Right cardiac atrium (tissue), 5 donors: ENCODE measurements around the gene NFATC3. TPM values are rescaled to one million over a fixed set of nuclear protein-coding genes. Genes with fewer than 3 reads are reported as not detected.
A peak's percentile ranks its signal among the peaks of the same experiment; 100 is the strongest.

Experiments
- ATAC-seq, 2 donors: fragments of 200-7000 bp; cut with Tn5 transposase; one replicate each; pipeline versions ENCODE4 v1.8.0 to v1.9.1; 2020; ENCODE audit warnings: moderate library complexity in 2 of 2, mild to moderate bottlenecking in 1 of 2
- DNase-seq, 3 donors: peaks; one replicate each; pipeline ENCODE4 v3.0.0-alpha.2; 2020
- H3K27ac ChIP-seq: one replicate; pipeline ENCODE4 v1.5.1; 2013; ENCODE audit warnings: mild to moderate bottlenecking, low read length, control low read depth, moderate library complexity
- H3K27me3 ChIP-seq: one replicate; pipeline ENCODE4 v1.6.1; 2013; ENCODE audit not compliant: control insufficient read depth, insufficient read depth
- H3K4me1 ChIP-seq: one replicate; pipeline ENCODE4 v1.6.1; 2013; ENCODE audit warnings: low read length; ENCODE audit not compliant: control insufficient read depth, insufficient read depth
- H3K4me3 ChIP-seq: one replicate; pipeline ENCODE4 v1.5.1; 2013; ENCODE audit warnings: low read length, control low read depth
- H3K9me3 ChIP-seq: one replicate; pipeline ENCODE4 v1.6.1; 2013; ENCODE audit warnings: low read length; ENCODE audit not compliant: control insufficient read depth
- WGBS: extraction: QIAGEN DNeasy Blood & Tissue Kit; methylation state at CpG from one replicate; pipeline ENCODE4 v1.1.7; 2013; 5-methylcytosine and 5-hydroxymethylcytosine counted together
- intact Hi-C, 4 donors: fragments of 100-400 bp; cut with DNase I; formaldehyde crosslinking; loops; one replicate each; pipeline versions ENCODE4 v1.11.0 to v1.14.0; 2022 to 2023
- polyA plus RNA-seq: library from polyadenylated mRNA; stranded (reverse); fragments of 200-250 nt; gene quantifications from one replicate; pipeline ENCODE4 v1.2.3, GENCODE V29; 2013
- total RNA-seq, 4 donors: library from RNA; stranded (reverse); fragmentation: NEBNext Ultra II Directional; extraction: Animal tissue kit (Norgen Biotek cat#: 25700); gene quantifications; one replicate each; pipeline ENCODE4 v1.2.1, GENCODE V29; 2021
- donor health status: healthy with polysubstance abuse.
- donor health status: DM: no; HTN: yes; CAD: no.
- donor health status: DM: no; HTN: no; CAD: no.
- donor health status: DM: no; HTN: yes; CAD: no; lungs with severe emphysema.
- donor health status: DM: yes; HTN: yes; CAD: no.

The NFATC3 gene
- total and polyA plus RNA-seq, 5 donors, result 8.1 to 34.7 (median 33.3) TPM

DNA sequence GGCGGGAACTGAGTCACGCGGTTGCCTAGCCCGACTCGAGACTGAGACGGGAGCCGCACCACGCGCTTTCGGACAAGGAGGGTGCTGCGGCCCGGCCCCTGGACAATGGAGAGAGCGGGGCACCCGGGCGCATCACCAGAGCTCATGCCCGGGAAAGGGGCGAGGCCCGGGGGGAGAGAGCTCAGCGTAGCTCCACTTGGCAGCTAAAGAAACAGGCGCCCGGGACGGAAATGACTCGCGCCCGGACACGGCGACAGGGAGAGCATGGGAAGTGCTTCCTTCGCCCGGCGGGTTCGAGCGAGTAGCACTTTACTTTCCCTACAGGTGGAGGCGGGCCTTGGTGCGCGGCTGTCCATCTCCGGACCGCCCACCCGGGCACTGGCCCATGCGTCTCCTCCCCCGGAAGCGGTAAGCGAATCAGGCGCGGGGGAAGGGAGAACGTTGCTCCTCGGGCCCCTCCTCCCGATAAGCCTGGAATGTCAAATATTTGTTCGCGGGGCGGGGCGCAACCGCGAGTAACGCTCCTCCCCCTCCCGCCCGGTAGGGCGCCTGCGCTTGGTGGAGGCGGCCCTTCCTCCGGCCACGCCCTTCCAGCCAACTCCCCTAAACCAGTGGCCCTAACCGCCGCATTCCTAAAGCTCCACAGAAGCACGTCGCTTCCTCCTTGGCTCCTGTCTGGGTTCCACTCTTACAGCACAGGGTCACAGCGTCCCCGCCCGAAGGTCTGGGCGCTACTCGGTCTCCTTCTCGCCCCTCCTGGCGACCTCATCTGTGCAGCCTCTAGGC lies 152.3 kb downstream of the NFATC3 start:
- H3K9me3 ChIP-seq, result no peaks in the 10 kb centered on the region
- intact Hi-C loops, result loop anchor here in 1 of 4 donors (10.0 kb wide), 1 partner anchor 243 kb away; the partner anchor contains the start of gene DPEP2
- ATAC-seq, result peak; percentile 91 to 93
- peak overlapping the region; percentile 67 for H3K4me3 ChIP-seq
- no peaks in the 10 kb centered on the region for H3K4me1 ChIP-seq
- H3K27me3 ChIP-seq, result no peaks in the 10 kb centered on the region
- WGBS, result under 1% methylated on average over 72 of the region's 72 CpGs
- DNase-seq, result peak; percentile 98 to 99 (median 99)
- H3K27ac ChIP-seq, result peak overlapping the region; percentile 50

DNA sequence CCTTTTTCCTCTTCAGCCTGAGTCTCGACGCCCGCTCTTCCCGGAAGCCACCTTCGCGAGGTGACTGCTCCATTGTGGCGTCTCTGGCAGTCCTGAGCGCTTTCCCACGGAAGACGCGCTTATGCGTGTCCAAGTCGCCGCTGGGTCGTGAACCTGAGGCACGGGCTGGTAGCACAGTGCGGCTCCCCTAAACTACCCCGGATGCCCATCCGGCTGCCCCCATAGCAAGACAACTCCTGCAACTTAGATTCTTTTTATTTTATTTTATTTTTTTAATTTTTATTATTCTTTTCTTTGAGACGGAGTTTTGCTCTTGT lies 152.8 kb downstream of the NFATC3 start:
- Histone ChIP-seq H3K4me3 (peak overlapping the region; percentile 6), H3K9me3 (no peaks in the 10 kb centered on the region), H3K27me3 (no peaks in the 10 kb centered on the region), H3K4me1 (no peaks in the 10 kb centered on the region), H3K27ac (peak overlapping the region; percentile 50)
- no peak for DNase-seq
- WGBS, result 18% methylated on average over 20 of the region's 20 CpGs
- no peak for ATAC-seq
- intact Hi-C loops, result loop anchor here in 1 of 4 donors (10.0 kb wide), 1 partner anchor 243 kb away; the partner anchor contains the start of gene DPEP2

DNA sequence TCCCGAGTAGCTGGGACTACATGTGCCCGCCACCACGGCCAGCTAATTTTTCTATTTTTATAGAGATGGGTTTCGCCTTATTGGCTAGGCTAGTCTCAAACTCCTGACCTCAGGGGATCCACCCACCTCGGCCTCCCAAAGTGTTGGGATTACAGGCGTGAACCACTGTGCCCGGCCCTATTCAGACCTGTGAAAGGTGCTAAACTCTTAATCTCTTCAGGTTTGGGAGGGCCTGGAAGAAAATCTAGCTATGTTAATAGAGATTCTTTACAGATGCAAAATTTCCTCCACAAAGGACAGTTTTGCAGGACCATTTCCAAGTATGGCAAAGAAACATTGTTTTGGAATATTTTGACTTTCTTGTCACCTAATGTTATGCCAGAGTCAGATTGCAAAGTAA lies 156.9 kb downstream of the NFATC3 start:
- peaks cover 11% of the 10 kb centered on the region for H3K4me1 ChIP-seq
- ATAC-seq, result no peak
- WGBS, result 83% methylated on average over 7 of the region's 7 CpGs
- no peaks in the 10 kb centered on the region for H3K9me3 ChIP-seq
- no peak overlapping the region for H3K4me3 ChIP-seq
- H3K27me3 ChIP-seq, result no peaks in the 10 kb centered on the region
- no peak overlapping the region for H3K27ac ChIP-seq
- DNase-seq, result no peak
- intact Hi-C loops, result loop anchor here in 3 of 4 donors (5.0 to 10.0 kb wide), 2 partner anchors 85 to 273 kb away; no protein-coding TSS in a partner anchor

- DNase-seq (peak in 2 of 3 donors; percentile 31 to 34), ATAC-seq (no peak)
- no peaks in the 10 kb centered on the region for H3K9me3 ChIP-seq
- no peak overlapping the region for H3K27ac ChIP-seq
- H3K4me3 ChIP-seq, result no peak overlapping the region
- WGBS, result 79% methylated on average over 9 of the region's 9 CpGs
- H3K27me3 ChIP-seq, result no peaks in the 10 kb centered on the region
- intact Hi-C loops, result loop anchor here in 3 of 4 donors (5.0 to 10.0 kb wide), 2 partner anchors 84 to 272 kb away; no protein-coding TSS in a partner anchor
- peaks cover 19% of the 10 kb centered on the region for H3K4me1 ChIP-seq
These were observed 158.0 kb downstream of the NFATC3 start for GRCh38 chr16:68242926-68243858.

GRCh38 chr16:68244481-68244902 lies 159.3 kb downstream of the NFATC3 start:
- H3K4me3 ChIP-seq, result peak overlapping the region; percentile 68
- 8% methylated on average over 20 of the region's 20 CpGs for WGBS
- DNase-seq (peak in 1 of 3 donors; percentile 54), ATAC-seq (no peak)
- intact Hi-C loops, result loop anchor here in 3 of 4 donors (5.0 to 10.0 kb wide), 2 partner anchors 83 to 270 kb away; no protein-coding TSS in a partner anchor
- H3K27ac ChIP-seq, result no peak overlapping the region
- no peaks in the 10 kb centered on the region for H3K27me3 ChIP-seq
- peaks cover 19% of the 10 kb centered on the region for H3K4me1 ChIP-seq
- H3K9me3 ChIP-seq, result no peaks in the 10 kb centered on the region

- DNase-seq (peak; percentile 97 to 99 (median 99)), ATAC-seq (peak; percentile 97)
- Histone ChIP-seq H3K4me3 (peak within 1 kb of the TSS; percentile 68), H3K9me3 (no peaks in the 10 kb centered on the region), H3K27ac (peak within 1 kb of the TSS; percentile 67), H3K27me3 (no peaks in the 10 kb centered on the region), H3K4me1 (peaks cover 19% of the 10 kb centered on the region)
- intact Hi-C loops, result loop anchor here in 3 of 4 donors (5.0 to 10.0 kb wide), 2 partner anchors 82 to 270 kb away; no protein-coding TSS in a partner anchor
- whole genome bisulfite sequencing, result under 1% methylated on average over 75 of the region's 75 CpGs
These were observed 160.0 kb downstream of the NFATC3 start, which contains the start of gene PLA2G15 for GRCh38 chr16:68244903-68245853. Gene PLA2G15 (plus strand): TSS chr16:68245373. CDS start chr16:68245427, 54 bp downstream.

DNA sequence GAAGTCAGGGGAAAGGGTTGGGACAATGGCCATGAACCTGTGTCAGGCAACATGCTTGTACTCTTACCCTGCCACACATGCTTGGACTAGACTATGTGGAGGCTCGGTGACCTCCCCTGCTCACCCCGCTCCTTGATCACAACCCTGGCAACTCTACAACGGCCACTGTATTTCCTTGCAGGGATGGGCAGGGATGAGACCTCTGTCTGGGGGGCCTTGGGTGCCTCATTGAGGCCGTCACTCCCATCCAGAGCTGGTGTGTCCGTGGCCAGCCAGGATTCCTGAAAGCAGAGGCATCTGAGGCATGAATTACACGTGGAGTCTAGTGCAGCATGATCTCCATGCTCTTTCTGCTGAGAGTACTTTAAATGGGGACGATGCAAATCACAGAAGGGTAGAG lies 161.0 kb downstream of the NFATC3 start:
- Histone ChIP-seq H3K4me1 (peaks cover 19% of the 10 kb centered on the region), H3K27ac (peak overlapping the region; percentile 67), H3K4me3 (peak overlapping the region; percentile 68), H3K9me3 (no peaks in the 10 kb centered on the region), H3K27me3 (no peaks in the 10 kb centered on the region)
- intact Hi-C loops, result loop anchor here in 1 of 4 donors (10.0 kb wide), 1 partner anchor 269 kb away; no protein-coding TSS in a partner anchor
- DNase-seq (peak in 1 of 3 donors; percentile 41), ATAC-seq (no peak)
- 74% methylated on average over 7 of the region's 7 CpGs for WGBS

DNA sequence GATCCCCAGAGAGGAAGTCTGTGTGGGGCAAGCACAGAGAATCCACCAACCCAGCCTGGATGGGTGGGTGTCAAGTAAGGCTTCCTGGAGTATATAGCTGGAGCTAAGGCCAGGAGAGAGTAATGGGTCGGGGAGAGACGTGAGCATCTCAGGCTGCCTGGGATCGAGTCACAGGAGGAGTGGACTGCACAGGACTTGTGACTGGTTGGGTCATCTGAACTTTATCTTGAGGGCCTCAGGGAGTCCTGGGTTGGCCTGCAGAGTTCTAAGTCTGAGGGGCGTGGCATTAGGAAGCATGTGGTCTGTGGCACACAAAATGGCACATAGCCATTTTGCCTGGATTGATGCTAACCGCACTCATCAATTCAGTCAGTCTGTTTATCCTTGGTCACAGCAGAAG lies 161.5 kb downstream of the NFATC3 start:
- ATAC-seq (no peak), DNase-seq (peak in 1 of 3 donors; percentile 23)
- H3K27ac ChIP-seq, result peak overlapping the region; percentile 67
- WGBS, result 68% methylated on average over 5 of the region's 5 CpGs
- no peaks in the 10 kb centered on the region for H3K27me3 ChIP-seq
- intact Hi-C loops, result loop anchor here in 1 of 4 donors (10.0 kb wide), 1 partner anchor 268 kb away; no protein-coding TSS in a partner anchor
- H3K4me1 ChIP-seq, result peaks cover 19% of the 10 kb centered on the region
- no peaks in the 10 kb centered on the region for H3K9me3 ChIP-seq
- no peak overlapping the region for H3K4me3 ChIP-seq

DNA sequence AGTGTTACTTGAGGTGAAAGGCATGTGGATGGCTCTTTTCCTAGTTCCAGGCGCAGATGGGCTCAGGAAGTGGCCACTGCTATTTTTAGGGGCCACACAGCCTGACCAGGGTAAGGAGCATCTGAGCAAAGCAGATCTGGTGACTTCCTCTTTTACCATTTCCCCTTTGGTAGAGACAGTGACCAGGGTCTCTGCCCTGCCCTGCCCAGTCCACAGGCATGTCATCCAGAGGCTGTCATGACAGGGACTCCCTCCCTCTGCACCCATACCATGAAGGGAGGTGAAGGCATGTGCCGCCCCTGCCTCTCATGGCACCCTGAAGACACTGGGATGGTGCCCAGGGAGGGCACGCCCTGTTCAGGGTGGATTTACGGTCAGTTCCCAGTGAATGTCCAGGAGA lies 162.2 kb downstream of the NFATC3 start:
- Histone ChIP-seq H3K4me1 (peaks cover 19% of the 10 kb centered on the region), H3K27me3 (no peaks in the 10 kb centered on the region), H3K4me3 (no peak overlapping the region), H3K27ac (peak overlapping the region; percentile 67), H3K9me3 (no peaks in the 10 kb centered on the region)
- 74% methylated on average over 4 of the region's 4 CpGs for WGBS
- intact Hi-C loops, result loop anchor here in 1 of 4 donors (10.0 kb wide), 1 partner anchor 267 kb away; no protein-coding TSS in a partner anchor
- ATAC-seq, result peak; percentile 5
- peak in 2 of 3 donors; percentile 59 to 60 for DNase-seq
